ENCODE results near the gene LAD1.

The LAD1 gene, protein sequence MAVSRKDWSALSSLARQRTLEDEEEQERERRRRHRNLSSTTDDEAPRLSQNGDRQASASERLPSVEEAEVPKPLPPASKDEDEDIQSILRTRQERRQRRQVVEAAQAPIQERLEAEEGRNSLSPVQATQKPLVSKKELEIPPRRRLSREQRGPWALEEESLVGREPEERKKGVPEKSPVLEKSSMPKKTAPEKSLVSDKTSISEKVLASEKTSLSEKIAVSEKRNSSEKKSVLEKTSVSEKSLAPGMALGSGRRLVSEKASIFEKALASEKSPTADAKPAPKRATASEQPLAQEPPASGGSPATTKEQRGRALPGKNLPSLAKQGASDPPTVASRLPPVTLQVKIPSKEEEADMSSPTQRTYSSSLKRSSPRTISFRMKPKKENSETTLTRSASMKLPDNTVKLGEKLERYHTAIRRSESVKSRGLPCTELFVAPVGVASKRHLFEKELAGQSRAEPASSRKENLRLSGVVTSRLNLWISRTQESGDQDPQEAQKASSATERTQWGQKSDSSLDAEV

DNA sequence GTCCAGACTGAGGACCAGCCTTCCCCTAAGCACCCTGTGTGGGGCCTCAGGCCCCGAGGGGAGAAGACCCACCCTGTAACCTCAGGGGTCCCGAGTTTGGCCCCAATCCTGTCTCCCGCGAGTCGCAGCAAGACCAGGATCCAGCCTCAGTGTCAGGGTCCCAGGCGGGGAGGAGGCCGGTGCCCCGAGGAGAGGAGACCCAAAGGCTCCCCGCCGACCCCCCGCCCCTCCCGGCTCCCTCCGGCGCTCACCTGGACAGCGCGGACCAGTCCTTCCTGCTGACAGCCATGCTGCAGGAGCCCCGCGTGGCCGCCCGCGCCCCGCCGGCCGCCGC, at the start of gene LAD1:
TSS of gene LAD1 (minus strand) at position 307 of the 334 bp plus-strand sequence. CDS start at position 289, 18 bp downstream.
- DNase-seq (ENCODE audit: insufficient read length, low spot score) (no peak), FAIRE-seq (no peak)
- no peak for TF ChIP-seq POLR2A (IDR thresholded peaks at IDR 0.05; ENCODE audit: low read depth, low read length)

DNA sequence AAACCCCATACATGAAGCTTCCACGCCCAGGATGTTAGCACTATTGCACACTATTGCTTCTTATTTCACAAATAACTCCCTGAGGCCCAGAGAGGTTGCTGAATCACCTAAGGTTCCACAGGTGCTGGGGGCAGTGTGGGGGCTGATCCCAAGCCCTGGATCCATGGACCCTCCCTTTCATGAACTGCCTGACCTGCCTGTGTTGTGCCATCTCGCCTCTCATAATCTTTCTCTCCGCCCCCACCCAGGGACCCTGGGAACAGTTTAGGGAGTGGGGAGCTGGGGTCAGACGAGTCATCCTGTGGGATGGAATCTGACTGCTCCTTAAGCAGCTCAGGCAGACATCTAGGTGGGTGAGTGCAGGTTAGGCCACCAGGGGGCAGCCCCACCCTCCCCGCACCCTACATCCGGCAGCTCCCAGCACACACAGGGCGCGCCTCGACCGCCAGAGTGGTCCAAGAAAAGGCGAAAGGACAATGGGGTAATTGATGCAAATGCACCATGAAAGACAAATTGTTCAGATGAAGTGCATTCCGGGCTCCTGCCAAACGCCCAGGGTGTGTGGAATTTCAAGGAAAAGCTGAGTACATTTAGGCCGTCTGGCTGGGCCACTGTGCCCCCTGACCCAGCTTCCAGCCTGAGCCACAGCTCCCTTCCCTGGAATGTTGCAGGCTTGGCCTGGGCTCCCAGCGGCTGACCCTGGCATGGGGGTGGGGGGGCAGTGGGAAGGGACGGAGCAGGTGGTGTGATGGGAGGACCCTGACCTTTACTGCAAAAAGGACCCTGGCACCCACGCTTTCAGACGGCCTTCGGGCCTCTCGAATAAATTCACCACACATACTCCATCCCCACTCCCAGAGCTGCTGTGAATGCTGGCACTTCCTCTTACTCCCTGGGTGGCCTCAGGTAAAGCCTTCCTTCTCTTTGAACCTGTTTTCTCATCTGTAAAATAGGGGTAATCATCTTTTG, 49.1 kb upstream of the LAD1 start:
- FAIRE-seq (no peak), DNase-seq (ENCODE audit: insufficient read length, low spot score) (peak; percentile 65)
- TF ChIP-seq POLR2A (IDR thresholded peaks at IDR 0.05; ENCODE audit: low read depth, low read length) = no peak

DNA sequence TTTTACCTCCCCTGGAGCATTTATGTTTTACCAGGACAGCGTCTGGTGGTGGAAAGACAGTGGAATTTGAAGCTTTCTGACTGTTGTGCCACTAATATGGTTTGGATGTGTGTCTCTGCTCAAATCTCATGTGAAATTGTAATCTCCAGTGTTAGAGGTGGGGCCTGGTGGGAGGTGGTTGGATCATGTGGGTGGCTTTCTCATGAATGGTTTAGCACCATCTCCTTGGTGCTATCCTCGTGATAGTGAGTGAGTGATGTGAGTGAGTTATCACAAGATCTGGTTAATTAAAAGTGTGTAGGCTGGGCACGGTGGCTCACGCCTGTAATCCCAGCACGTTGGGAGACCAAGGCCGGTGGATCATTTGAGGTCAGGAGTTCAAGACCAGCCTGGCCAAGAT, 46.2 kb upstream of the LAD1 start:
- DNase-seq (ENCODE audit: insufficient read length, low spot score) (no peak), FAIRE-seq (no peak)
- TF ChIP-seq POLR2A (IDR thresholded peaks at IDR 0.05; ENCODE audit: low read depth, low read length) = no peak

DNA sequence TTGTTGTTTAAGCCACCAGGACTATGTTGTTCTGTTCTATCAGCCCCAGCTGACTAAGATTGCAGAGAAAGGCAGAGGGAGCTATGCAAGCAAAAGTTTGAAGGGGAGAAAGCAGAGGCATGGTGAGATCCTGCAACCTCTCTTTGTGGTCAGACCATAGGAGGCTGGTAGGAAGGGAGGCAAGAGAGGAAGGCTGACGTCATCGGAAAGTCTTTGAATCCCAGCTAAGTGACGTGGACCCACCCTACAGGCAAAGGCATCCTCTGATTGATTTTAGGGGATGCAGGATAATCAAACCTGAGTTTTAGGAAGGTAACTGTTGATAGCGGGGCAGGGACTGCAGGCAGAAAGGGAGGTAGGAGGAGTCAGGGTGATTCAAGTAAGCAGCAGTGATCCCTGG, 45.7 kb upstream of the LAD1 start:
- FAIRE-seq = no peak
- TF ChIP-seq POLR2A (IDR thresholded peaks at IDR 0.05; ENCODE audit: low read depth, low read length) = no peak
- DNase-seq (ENCODE audit: insufficient read length, low spot score) = no peak

DNA sequence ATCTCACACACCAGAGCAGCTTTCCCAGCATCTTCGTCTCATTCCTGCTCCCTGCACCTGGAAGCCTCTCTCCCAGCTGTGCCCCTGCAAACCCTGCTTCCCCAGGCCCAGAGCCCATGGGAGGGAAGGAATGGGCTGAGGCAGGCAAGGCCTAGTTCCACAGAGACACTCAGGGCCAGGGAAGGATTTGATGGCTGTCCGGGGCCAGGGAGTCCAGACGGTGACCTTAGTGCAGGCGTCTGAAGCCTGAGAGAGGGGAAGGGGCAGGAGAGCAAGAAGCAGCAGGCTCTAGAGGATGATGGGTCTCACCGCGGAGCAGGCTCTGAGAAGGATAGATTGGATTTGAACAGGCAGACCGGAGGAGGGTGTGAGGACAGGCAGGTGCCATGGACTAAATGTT, 44.6 kb upstream of the LAD1 start:
- no peak for DNase-seq (ENCODE audit: insufficient read length, low spot score)
- no peak for TF ChIP-seq POLR2A (IDR thresholded peaks at IDR 0.05; ENCODE audit: low read depth, low read length)
- no peak for FAIRE-seq

DNA sequence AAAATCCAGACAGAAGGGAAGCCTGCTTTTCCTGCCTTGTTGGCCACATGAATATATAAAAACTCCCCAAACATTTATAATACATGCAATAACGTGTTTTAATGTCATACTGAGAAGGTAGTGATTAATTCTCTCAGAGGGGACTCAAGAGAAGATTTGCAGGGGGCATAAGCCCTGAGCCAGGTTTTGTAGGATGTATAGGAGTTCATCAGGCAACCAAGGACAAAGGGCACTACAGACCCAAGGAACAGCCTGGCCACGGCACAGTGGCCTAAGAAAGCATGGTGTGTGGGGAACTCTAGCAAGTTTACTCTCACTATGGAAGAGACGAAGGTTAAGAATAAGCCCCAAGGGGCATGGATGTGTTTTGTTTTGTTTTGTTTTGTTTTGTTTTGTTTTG, 37.8 kb upstream of the LAD1 start:
- TF ChIP-seq POLR2A (IDR thresholded peaks at IDR 0.05; ENCODE audit: low read depth, low read length) = no peak
- no peak for FAIRE-seq
- no peak for DNase-seq (ENCODE audit: insufficient read length, low spot score)

DNA sequence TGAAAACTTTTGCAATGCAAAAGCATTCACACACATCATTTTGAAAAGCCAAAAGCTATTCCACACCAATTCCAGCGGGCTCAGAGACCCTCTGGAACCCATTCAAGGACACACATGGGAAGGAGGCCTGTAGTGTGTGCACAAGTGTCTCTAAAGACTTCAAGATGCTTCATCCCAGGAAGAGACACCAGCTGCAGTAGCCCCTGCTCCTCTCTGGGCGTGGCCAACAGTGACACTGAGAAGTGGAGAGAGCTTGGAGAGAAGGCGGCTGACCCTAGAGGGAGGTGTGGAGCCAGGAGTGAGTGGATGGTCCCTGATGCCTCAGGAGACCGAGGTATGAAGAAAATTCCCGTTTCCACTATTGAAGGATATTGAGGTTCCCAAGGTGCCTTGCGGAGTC, 37.3 kb upstream of the LAD1 start:
- FAIRE-seq (no peak), DNase-seq (ENCODE audit: insufficient read length, low spot score) (no peak)
- TF ChIP-seq POLR2A (IDR thresholded peaks at IDR 0.05; ENCODE audit: low read depth, low read length) = no peak

DNA sequence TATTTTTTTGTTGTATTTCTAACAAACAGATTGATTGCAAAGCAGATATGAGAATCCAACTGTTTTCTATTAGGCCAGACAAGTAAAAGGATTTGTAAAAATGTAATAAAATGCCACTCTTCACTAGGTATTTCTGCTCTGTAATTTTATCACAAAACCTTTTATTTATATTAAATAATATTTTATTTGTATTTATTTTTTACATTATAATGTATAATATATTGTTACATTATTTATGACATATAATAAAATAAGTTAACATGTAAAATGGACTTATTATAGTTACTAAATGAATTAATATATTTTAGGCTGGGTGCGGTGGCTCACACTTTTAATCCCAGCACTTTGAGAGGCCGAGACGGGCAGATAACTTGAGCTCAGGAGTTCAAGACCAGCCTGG, 35.1 kb upstream of the LAD1 start:
- no peak for DNase-seq (ENCODE audit: insufficient read length, low spot score)
- no peak for FAIRE-seq
- TF ChIP-seq POLR2A (IDR thresholded peaks at IDR 0.05; ENCODE audit: low read depth, low read length) = no peak

DNA sequence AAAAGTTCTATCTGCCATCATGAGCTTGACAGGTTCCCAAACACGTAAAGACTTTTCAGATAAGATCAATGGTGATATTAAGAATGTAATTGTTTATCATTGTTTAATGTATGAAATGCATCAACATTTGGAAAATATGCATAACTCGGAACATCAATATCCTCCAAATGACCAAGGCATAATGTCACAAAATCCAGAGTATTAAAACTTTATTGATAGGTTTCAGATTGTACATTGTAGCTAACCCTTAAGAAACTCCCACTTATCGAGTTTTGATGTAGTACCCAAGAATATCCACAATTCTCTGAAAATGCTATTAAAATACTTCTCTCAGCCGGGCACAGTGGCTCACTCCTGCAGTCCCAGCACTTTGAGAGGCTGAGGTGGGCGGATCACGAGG, 34.5 kb upstream of the LAD1 start:
- FAIRE-seq = no peak
- no peak for TF ChIP-seq POLR2A (IDR thresholded peaks at IDR 0.05; ENCODE audit: low read depth, low read length)
- no peak for DNase-seq (ENCODE audit: insufficient read length, low spot score)

DNA sequence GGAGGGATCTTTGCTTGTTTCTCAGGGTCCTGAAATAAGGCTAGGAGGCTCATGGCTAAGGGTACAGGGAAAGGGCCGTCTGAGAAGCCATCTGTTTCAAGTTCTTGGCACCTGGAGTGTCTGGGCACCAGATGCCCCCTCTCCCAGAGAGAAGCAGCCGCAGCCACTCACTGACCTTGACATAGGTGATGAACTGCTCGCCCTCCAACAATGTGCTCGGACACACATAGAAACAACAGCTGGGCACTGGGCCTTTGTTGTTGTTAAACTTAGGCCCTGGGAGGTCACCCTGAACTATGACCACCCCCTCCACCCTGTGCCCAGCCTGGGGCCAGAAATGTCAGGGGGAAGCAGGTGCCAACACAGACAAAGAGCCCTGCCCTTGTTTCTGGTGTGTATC, 31.7 kb upstream of the LAD1 start:
- FAIRE-seq (no peak), DNase-seq (ENCODE audit: insufficient read length, low spot score) (no peak)
- TF ChIP-seq POLR2A (IDR thresholded peaks at IDR 0.05; ENCODE audit: low read depth, low read length) = no peak

DNA sequence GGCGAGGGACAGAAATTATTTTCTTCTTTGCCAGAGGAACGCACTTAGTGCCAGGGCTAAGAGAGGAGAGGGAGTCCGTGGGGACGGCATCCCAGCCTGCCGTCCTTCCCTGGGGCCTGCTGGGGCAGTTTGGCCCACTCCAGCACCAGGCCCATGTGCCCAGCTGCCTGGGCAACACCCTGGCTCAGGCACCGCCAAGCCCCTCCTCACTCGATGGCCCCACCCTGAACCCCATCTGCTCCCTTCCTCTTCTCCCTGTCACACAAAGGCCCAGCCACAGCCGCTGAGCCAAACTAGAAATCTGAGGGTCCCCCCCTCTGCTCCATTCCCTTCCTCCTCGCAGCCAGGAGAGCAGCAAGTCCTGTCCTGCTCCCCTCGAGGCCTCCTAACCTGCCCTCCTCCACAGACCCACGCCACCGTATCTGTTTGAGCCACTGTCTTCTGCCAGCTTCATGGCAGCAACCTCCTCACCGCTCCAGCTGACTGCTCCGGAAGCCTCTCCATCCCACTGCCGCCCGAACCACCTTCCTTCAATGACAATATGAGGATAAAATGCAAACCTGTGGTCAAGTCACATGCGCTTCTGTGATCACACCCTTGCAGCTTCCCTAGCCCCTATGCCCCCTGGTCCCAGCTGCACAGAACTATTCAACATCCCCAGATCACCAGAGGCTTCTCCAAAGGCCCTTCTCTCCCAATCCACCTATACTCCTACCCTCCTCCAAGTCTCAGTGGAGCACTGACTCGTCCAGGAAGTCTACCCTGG, 30.8 kb upstream of the LAD1 start:
- no peak for DNase-seq (ENCODE audit: insufficient read length, low spot score)
- no peak for TF ChIP-seq POLR2A (IDR thresholded peaks at IDR 0.05; ENCODE audit: low read depth, low read length)
- no peak for FAIRE-seq

DNA sequence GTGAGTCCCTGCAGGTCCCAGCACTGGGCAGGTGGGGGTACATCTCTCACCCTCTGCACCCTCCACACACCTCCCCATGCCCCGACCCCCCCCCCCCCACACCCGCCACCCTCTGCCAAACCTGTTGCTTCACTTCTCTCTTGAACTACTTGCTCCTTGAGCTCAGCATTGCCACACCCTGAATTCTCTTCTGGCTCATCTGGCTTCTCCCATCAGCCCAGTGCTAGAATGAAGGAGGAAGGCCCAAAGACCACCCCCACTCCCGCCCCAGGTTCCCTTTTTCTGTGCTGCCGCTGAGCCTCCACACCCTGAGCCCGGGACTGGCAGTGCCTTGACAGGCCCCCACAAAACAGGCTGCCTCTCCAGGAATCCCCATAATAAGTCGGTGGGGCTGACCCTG, 28.8 kb upstream of the LAD1 start:
- FAIRE-seq (no peak), DNase-seq (ENCODE audit: insufficient read length, low spot score) (no peak)
- TF ChIP-seq POLR2A (IDR thresholded peaks at IDR 0.05; ENCODE audit: low read depth, low read length) = no peak

DNA sequence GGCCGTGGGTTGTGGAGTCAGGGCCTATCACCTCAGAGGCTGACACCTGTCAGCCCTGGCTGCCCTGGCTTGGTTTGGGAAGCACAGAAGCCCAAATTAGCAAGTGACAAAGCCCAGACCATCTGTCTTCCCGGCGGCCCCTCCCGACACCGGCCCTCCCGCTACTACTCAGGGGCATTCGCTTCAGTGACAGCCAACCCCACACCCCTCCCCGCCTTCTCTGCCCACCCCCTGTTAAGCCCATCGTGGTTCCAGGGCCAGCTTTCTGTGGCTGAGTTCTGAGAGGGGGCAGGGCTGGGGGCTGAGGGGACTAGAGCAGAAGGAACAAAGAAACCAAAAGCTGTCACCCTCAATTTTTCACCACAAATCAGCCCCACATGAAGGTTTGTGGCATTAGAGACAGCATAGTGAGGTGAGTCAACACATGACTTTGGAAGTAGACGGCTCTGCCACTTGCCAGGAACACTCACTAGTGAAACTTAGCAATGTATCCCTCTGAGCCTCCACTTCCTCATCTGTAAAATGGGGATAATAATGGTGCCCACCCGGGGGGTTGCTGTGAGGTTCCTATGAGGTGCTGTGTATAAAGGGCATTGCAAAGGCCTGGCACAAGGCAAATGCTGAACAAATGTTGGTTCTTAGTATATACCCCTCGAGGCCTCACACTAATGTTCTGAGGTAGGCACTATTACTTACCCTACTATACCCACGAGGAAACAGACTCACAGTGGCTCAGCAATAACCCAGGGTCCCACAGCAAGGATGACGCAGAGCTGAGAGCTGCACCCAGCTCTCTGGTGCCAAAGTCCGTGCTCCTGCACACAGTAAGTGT, 27.6 kb upstream of the LAD1 start:
- no peak for DNase-seq (ENCODE audit: insufficient read length, low spot score)
- FAIRE-seq = no peak

More for the DNA sequence above, 27.6 kb upstream of the LAD1 start:
- no peak for TF ChIP-seq POLR2A (IDR thresholded peaks at IDR 0.05; ENCODE audit: low read depth, low read length)

All from H54 (cell line).